PC-9 (cell line): ENCODE data around the gene KIT. TPM values are rescaled to one million over a fixed set of nuclear protein-coding genes. Genes with fewer than 3 reads are reported as not detected.

Experiments
- BruUV-seq: library from RNA; stranded (reverse); fragments of 400-500 nt; replicated peaks from 2 replicates; lab custom pipeline; 2021; lab: Mats Ljungman, UMichigan
- CTCF ChIA-PET: fragments of 300-600 bp; sonication (Branson Sonifier 250); formaldehyde crosslinking; loops from one replicate; lab custom pipeline; 2022; ENCODE audit warnings: antibody characterized with exemption; lab: Charles Lee
- POLR2A ChIA-PET: fragments of 300-600 bp; sonication (Branson Sonifier 250); formaldehyde crosslinking; loops from one replicate; lab custom pipeline; 2022; ENCODE audit warnings: antibody characterized with exemption; ENCODE audit not compliant: unreplicated experiment; lab: Charles Lee
- DNase-seq, 2 experiments: peaks; one replicate each; pipeline versions ENCODE4 v3.0.0 to v3.0.0-alpha.2; 2015 to 2022; ENCODE audit warnings: mixed read lengths in 1 of 2
- H2AFZ ChIP-seq: fragments of 200-600 bp; sonication (generic); 2 replicates; pipeline ENCODE4 v1.8.1; 2017; ENCODE audit warnings: antibody characterized with exemption
- H3F3A ChIP-seq: fragments of 200-600 bp; sonication (generic); 2 replicates; pipeline ENCODE4 v1.8.1; 2017; ENCODE audit warnings: antibody characterized with exemption, mild to moderate bottlenecking, low read depth; ENCODE audit not compliant: insufficient read depth
- H3K27ac ChIP-seq: fragments of 200-600 bp; sonication (generic); 2 replicates; pipeline ENCODE4 v1.6.1; 2016; ENCODE audit warnings: mixed run types
- H3K27me3 ChIP-seq: fragments of 200-600 bp; sonication (generic); 2 replicates; pipeline ENCODE4 v1.6.1; 2016; ENCODE audit warnings: low read depth, mixed run types; ENCODE audit not compliant: insufficient read depth
- H3K36me3 ChIP-seq: fragments of 200-600 bp; sonication (generic); 2 replicates; pipeline ENCODE4 v1.6.1; 2016; ENCODE audit warnings: low read depth, mixed run types
- H3K4me1 ChIP-seq: fragments of 200-600 bp; sonication (generic); replicated peaks from 2 replicates; pipeline ENCODE4 v1.6.1; 2016; ENCODE audit warnings: mixed run types; ENCODE audit not compliant: insufficient read depth
- H3K4me2 ChIP-seq: fragments of 200-600 bp; sonication (generic); 2 replicates; pipeline ENCODE4 v1.6.1; 2017; ENCODE audit warnings: mixed run types
- H3K4me3 ChIP-seq: fragments of 200-600 bp; sonication (generic); 2 replicates; pipeline ENCODE4 v1.6.1; 2016; ENCODE audit warnings: mixed run types
- H3K79me2 ChIP-seq: fragments of 200-600 bp; sonication (generic); 2 replicates; pipeline ENCODE4 v1.6.1; 2017; ENCODE audit warnings: low read depth, mixed run types
- H3K9me2 ChIP-seq: fragments of 200-600 bp; sonication (generic); 2 replicates; pipeline ENCODE4 v1.8.1; 2017; ENCODE audit warnings: mild to moderate bottlenecking; ENCODE audit not compliant: insufficient read depth
- H3K9me3 ChIP-seq: fragments of 200-600 bp; sonication (generic); 2 replicates; pipeline ENCODE4 v1.8.1; 2016; ENCODE audit warnings: low read depth; ENCODE audit not compliant: insufficient read depth
- H4K20me1 ChIP-seq: fragments of 200-600 bp; sonication (generic); 2 replicates; pipeline ENCODE4 v1.8.1; 2017; ENCODE audit not compliant: insufficient read depth
- CTCF ChIP-seq: fragments of 200-600 bp; sonication (generic); conservative IDR thresholded peaks from 2 replicates; pipeline ENCODE4 v1.6.1; 2017; ENCODE audit warnings: mixed run types, antibody characterized with exemption, mild to moderate bottlenecking, moderate library complexity
- EZH2 ChIP-seq: fragments of 200-600 bp; sonication (generic); IDR thresholded peaks from 2 replicates; pipeline ENCODE4 v1.8.0; 2017; ENCODE audit warnings: antibody characterized with exemption, low read depth
- intact Hi-C: fragments of 100-400 bp; cut with micrococcal nuclease; formaldehyde crosslinking; loops from one replicate; pipeline ENCODE4 v1.10.0; 2022; ENCODE audit not compliant: unreplicated experiment
- total RNA-seq: library from RNA; stranded (reverse); gene quantifications from 2 replicates; pipeline ENCODE4 v1.2.3, GENCODE V29; 2021

The KIT gene
- total RNA-seq, 1 experiment from 2014 or later: not detected

- Histone ChIP-seq H2AFZ (no peak overlapping the region), H3K4me2 (no peak overlapping the region)
- CTCF ChIA-PET: no interaction called here
Observed at GRCh38 chr4:54783402-54784110, 125.8 kb downstream of the KIT start.

GRCh38 chr4:54784161-54784671, 126.5 kb downstream of the KIT start:
- DNase-seq: no peak
- H3K27ac ChIP-seq: no peak overlapping the region
- H3K4me3 ChIP-seq: no peak overlapping the region
- H2AFZ ChIP-seq: no peak overlapping the region
- H3K36me3 ChIP-seq: no peaks in the 10 kb centered on the region
- H3K79me2 ChIP-seq: no peaks in the 10 kb centered on the region
- no peaks in the 10 kb centered on the region for H3K4me1 ChIP-seq
- H4K20me1 ChIP-seq: no peaks in the 10 kb centered on the region
- no peaks in the 10 kb centered on the region for H3K9me3 ChIP-seq
- intact Hi-C loops: no loop called here
- no peaks in the 10 kb centered on the region for H3F3A ChIP-seq
- TF ChIP-seq CTCF (no peak), EZH2 (no peak)
- BruUV-seq: no TSS peak
- ChIA-PET CTCF (no interaction called here), POLR2A (no interaction called here)
- no peaks in the 10 kb centered on the region for H3K27me3 ChIP-seq
- H3K4me2 ChIP-seq: no peak overlapping the region
- H3K9me2 ChIP-seq: no peaks in the 10 kb centered on the region

More at GRCh38 chr4:54783402-54784110, 125.8 kb downstream of the KIT start:
- TF ChIP-seq CTCF: no peak
- no peak for TF ChIP-seq EZH2
- Histone ChIP-seq H3F3A (no peaks in the 10 kb centered on the region), H3K27ac (no peak overlapping the region), H3K36me3 (no peaks in the 10 kb centered on the region), H3K27me3 (no peaks in the 10 kb centered on the region), H4K20me1 (no peaks in the 10 kb centered on the region), H3K9me2 (no peaks in the 10 kb centered on the region), H3K4me1 (no peaks in the 10 kb centered on the region), H3K79me2 (no peaks in the 10 kb centered on the region), H3K9me3 (no peaks in the 10 kb centered on the region), H3K4me3 (no peak overlapping the region)
- no TSS peak for BruUV-seq
- DNase-seq: no peak
- intact Hi-C loops: no loop called here
- POLR2A ChIA-PET: no interaction called here
